Measurements from ENCODE around the gene ACAP2.
A peak's percentile ranks its signal among the peaks of the same experiment; 100 is the strongest.
"Not testable (repeated sequence)": the region's sequence is repeated elsewhere in the genome, so short reads cannot be mapped to it uniquely, and the experiment has no call there.

Gene ACAP2

GRCh38 chr3:195407531-195408409, 35.0 kb downstream of the ACAP2 start:
- Histone ChIP-seq H3K27ac (peak overlapping the region; percentile 53), H3K4me3 (ENCODE audit: low read depth in 1 of 2, low read length in 1 of 2) (no peak overlapping the region), H3K9me3 (no peaks in the 10 kb centered on the region), H3K4me1 (ENCODE audit: control insufficient read depth in 1 of 2, insufficient read depth in 1 of 2, low read depth in 1 of 2, low read length in 1 of 2) (peaks cover 14 to 44% of the 10 kb centered on the region in 2 experiments), H3K27me3 (no peaks in the 10 kb centered on the region), H3K36me3 (no peaks in the 10 kb centered on the region)
- TF ChIP-seq, protein P1, sequence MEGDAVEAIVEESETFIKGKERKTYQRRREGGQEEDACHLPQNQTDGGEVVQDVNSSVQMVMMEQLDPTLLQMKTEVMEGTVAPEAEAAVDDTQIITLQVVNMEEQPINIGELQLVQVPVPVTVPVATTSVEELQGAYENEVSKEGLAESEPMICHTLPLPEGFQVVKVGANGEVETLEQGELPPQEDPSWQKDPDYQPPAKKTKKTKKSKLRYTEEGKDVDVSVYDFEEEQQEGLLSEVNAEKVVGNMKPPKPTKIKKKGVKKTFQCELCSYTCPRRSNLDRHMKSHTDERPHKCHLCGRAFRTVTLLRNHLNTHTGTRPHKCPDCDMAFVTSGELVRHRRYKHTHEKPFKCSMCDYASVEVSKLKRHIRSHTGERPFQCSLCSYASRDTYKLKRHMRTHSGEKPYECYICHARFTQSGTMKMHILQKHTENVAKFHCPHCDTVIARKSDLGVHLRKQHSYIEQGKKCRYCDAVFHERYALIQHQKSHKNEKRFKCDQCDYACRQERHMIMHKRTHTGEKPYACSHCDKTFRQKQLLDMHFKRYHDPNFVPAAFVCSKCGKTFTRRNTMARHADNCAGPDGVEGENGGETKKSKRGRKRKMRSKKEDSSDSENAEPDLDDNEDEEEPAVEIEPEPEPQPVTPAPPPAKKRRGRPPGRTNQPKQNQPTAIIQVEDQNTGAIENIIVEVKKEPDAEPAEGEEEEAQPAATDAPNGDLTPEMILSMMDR (IDR thresholded peaks at IDR 0.05), result no peak

GRCh38 chr3:195405651-195406050, 37.2 kb downstream of the ACAP2 start:
- Histone ChIP-seq H3K27ac (peak overlapping the region; percentile 41), H3K27me3 (no peaks in the 10 kb centered on the region), H3K4me3 (ENCODE audit: low read depth in 1 of 2, low read length in 1 of 2) (no peak overlapping the region), H3K9me3 (no peaks in the 10 kb centered on the region), H3K4me1 (ENCODE audit: control insufficient read depth in 1 of 2, insufficient read depth in 1 of 2, low read depth in 1 of 2, low read length in 1 of 2) (peaks cover 14 to 41% of the 10 kb centered on the region in 2 experiments), H3K36me3 (no peaks in the 10 kb centered on the region)
- TF ChIP-seq, protein P1 (IDR thresholded peaks at IDR 0.05), result no peak

- Histone ChIP-seq H3K9me3 (no peaks in the 10 kb centered on the region), H3K27me3 (no peaks in the 10 kb centered on the region), H3K27ac (peak overlapping the region; percentile 21), H3K36me3 (no peaks in the 10 kb centered on the region), H3K4me1 (ENCODE audit: control insufficient read depth in 1 of 2, insufficient read depth in 1 of 2, low read depth in 1 of 2, low read length in 1 of 2) (peaks cover 3 to 25% of the 10 kb centered on the region in 2 experiments), H3K4me3 (ENCODE audit: low read depth in 1 of 2, low read length in 1 of 2) (no peak overlapping the region)
- TF ChIP-seq, protein P1 (IDR thresholded peaks at IDR 0.05), result no peak
Observed at GRCh38 chr3:195403841-195404408, 38.9 kb downstream of the ACAP2 start.

- peaks cover 3 to 18% of the 10 kb centered on the region in 2 experiments for H3K4me1 ChIP-seq (ENCODE audit: control insufficient read depth in 1 of 2, insufficient read depth in 1 of 2, low read depth in 1 of 2, low read length in 1 of 2)
- TF ChIP-seq, protein P1 (IDR thresholded peaks at IDR 0.05), result no peak
- H3K27me3 ChIP-seq, result no peaks in the 10 kb centered on the region
- no peaks in the 10 kb centered on the region for H3K36me3 ChIP-seq
- H3K4me3 ChIP-seq (ENCODE audit: low read depth in 1 of 2, low read length in 1 of 2), result no peak overlapping the region
- H3K27ac ChIP-seq, result peak overlapping the region; percentile 1
- H3K9me3 ChIP-seq, result no peaks in the 10 kb centered on the region
Observed at GRCh38 chr3:195403244-195403643, 39.6 kb downstream of the ACAP2 start.

- no peaks in the 10 kb centered on the region for H3K36me3 ChIP-seq
- H3K4me1 ChIP-seq (ENCODE audit: control insufficient read depth in 1 of 2, insufficient read depth in 1 of 2, low read depth in 1 of 2, low read length in 1 of 2), result peaks cover 3 to 17% of the 10 kb centered on the region in 2 experiments
- no peak overlapping the region for H3K4me3 ChIP-seq (ENCODE audit: low read depth in 1 of 2, low read length in 1 of 2)
- no peak overlapping the region for H3K27ac ChIP-seq
- TF ChIP-seq, protein P1 (IDR thresholded peaks at IDR 0.05), result no peak
- no peaks in the 10 kb centered on the region for H3K27me3 ChIP-seq
- no peaks in the 10 kb centered on the region for H3K9me3 ChIP-seq
Observed at GRCh38 chr3:195401943-195402342, 40.9 kb downstream of the ACAP2 start.

- not testable (repeated sequence) for H3K4me3 ChIP-seq (ENCODE audit: low read depth in 1 of 2, low read length in 1 of 2); H3K36me3 ChIP-seq; H3K27ac ChIP-seq; H3K27me3 ChIP-seq; H3K9me3 ChIP-seq
- H3K4me1 ChIP-seq (ENCODE audit: control insufficient read depth in 1 of 2, insufficient read depth in 1 of 2, low read depth in 1 of 2, low read length in 1 of 2), result peaks cover 15 to 36% of the 10 kb centered on the region in 2 experiments
Observed at GRCh38 chr3:195398460-195398859, 44.4 kb downstream of the ACAP2 start.
